T-helper 17 cell (primary cell): ENCODE data around the gene INSIG1. TPM values are rescaled to one million over a fixed set of nuclear protein-coding genes. Genes with fewer than 3 reads are reported as not detected.
A peak's percentile ranks its signal among the peaks of the same experiment; 100 is the strongest.

Experiments used
- ATAC-seq: fragments of 150-1000 bp; cut with Tn5 transposase; 2 replicates; pipeline ENCODE4 v1.10.0; 2021; ENCODE audit warnings: mild to moderate bottlenecking, moderate library complexity
- DNase-seq, 3 donors: peaks; one replicate each; pipeline versions ENCODE4 v3.0.0 to v3.0.0-alpha.2; 2020 to 2021
- H3K9me3 ChIP-seq: one replicate; pipeline ENCODE4 v1.7.0; 2013; ENCODE audit warnings: low read length, mild to moderate bottlenecking; ENCODE audit not compliant: control insufficient read depth, poor library complexity, severe bottlenecking
- H3K27ac Mint-ChIP-seq: one replicate; pipeline ENCODE4 v1.8.0; 2022; ENCODE audit warnings: mild to moderate bottlenecking, moderate library complexity, mixed read lengths
- H3K27me3 Mint-ChIP-seq: one replicate; pipeline ENCODE4 v1.8.0; 2022; ENCODE audit warnings: mixed read lengths
- H3K36me3 Mint-ChIP-seq: one replicate; pipeline ENCODE4 v1.8.0; 2022; ENCODE audit warnings: low read depth, mixed read lengths
- H3K4me1 Mint-ChIP-seq: one replicate; pipeline ENCODE4 v1.8.0; 2022; ENCODE audit warnings: mild to moderate bottlenecking, mixed read lengths
- H3K4me3 Mint-ChIP-seq: one replicate; pipeline ENCODE4 v1.8.0; 2022; ENCODE audit warnings: mild to moderate bottlenecking, moderate library complexity, mixed read lengths
- total RNA-seq, 4 donors: library from RNA in 2 of 4; stranded (reverse) in 2 of 4; gene quantifications; one replicate each; pipeline ENCODE4 v1.2.3 and lab custom pipeline; 2022 to 2026

INSIG1 gene
- total RNA-seq, 2 donors from 2014 or later = 53.3 to 55.1 TPM

- peaks cover 3% of the 10 kb centered on the region for H3K36me3 Mint-ChIP-seq
- DNase-seq (no peak), ATAC-seq (no peak)
- peaks cover 26% of the 10 kb centered on the region for H3K4me1 Mint-ChIP-seq
- no peak overlapping the region for H3K4me3 Mint-ChIP-seq
- H3K9me3 ChIP-seq = no peaks in the 10 kb centered on the region
- H3K27ac Mint-ChIP-seq = no peak overlapping the region
- H3K27me3 Mint-ChIP-seq = peaks cover 15% of the 10 kb centered on the region
These were observed 3.8 kb upstream of the INSIG1 start for GRCh38 chr7:155293721-155294510.

- DNase-seq = no peak
- no peak overlapping the region for H3K27ac Mint-ChIP-seq
- no peaks in the 10 kb centered on the region for H3K9me3 ChIP-seq
- peaks cover 29% of the 10 kb centered on the region for H3K4me1 Mint-ChIP-seq
- no peak overlapping the region for H3K4me3 Mint-ChIP-seq
- peaks cover 15% of the 10 kb centered on the region for H3K27me3 Mint-ChIP-seq
- ATAC-seq = no peak
- peaks cover 3% of the 10 kb centered on the region for H3K36me3 Mint-ChIP-seq
These were observed 3.2 kb upstream of the INSIG1 start for GRCh38 chr7:155294511-155294778.

- ATAC-seq = no peak
- no peaks in the 10 kb centered on the region for H3K9me3 ChIP-seq
- Mint-ChIP-seq H3K27ac (peak overlapping the region; percentile 91), H3K4me1 (peaks cover 34% of the 10 kb centered on the region), H3K4me3 (no peak overlapping the region), H3K36me3 (peaks cover 3% of the 10 kb centered on the region), H3K27me3 (peaks cover 15% of the 10 kb centered on the region)
- DNase-seq = no peak
These were observed 2.2 kb upstream of the INSIG1 start for GRCh38 chr7:155295511-155295910.

- Mint-ChIP-seq H3K36me3 (peaks cover 3% of the 10 kb centered on the region), H3K4me1 (peaks cover 33% of the 10 kb centered on the region), H3K27me3 (peaks cover 9% of the 10 kb centered on the region), H3K4me3 (peak overlapping the region; percentile 83), H3K27ac (peak overlapping the region; percentile 91)
- DNase-seq (no peak), ATAC-seq (no peak)
- no peaks in the 10 kb centered on the region for H3K9me3 ChIP-seq
These were observed 1.5 kb upstream of the INSIG1 start for GRCh38 chr7:155296006-155296787.

- DNase-seq = peak; percentile 68 to 80 (median 77)
- Mint-ChIP-seq H3K27ac (peak overlapping the region; percentile 91), H3K36me3 (peaks cover 3% of the 10 kb centered on the region), H3K4me3 (peak overlapping the region; percentile 83), H3K4me1 (peaks cover 31% of the 10 kb centered on the region), H3K27me3 (peaks cover 5% of the 10 kb centered on the region)
- peak; percentile 54 for ATAC-seq
- no peaks in the 10 kb centered on the region for H3K9me3 ChIP-seq
These were observed 726 bp upstream of the INSIG1 start for GRCh38 chr7:155296788-155297516.

GRCh38 chr7:155298288-155298833, 683 bp downstream of the INSIG1 start:
- ATAC-seq (no peak), DNase-seq (peak in 2 of 3 donors; percentile 13 to 16)
- no peaks in the 10 kb centered on the region for H3K27me3 Mint-ChIP-seq
- H3K4me3 Mint-ChIP-seq = peak overlapping the region; percentile 92
- peaks cover 28% of the 10 kb centered on the region for H3K4me1 Mint-ChIP-seq
- peak overlapping the region; percentile 97 for H3K27ac Mint-ChIP-seq
- H3K9me3 ChIP-seq = no peaks in the 10 kb centered on the region
- H3K36me3 Mint-ChIP-seq = no peaks in the 10 kb centered on the region

GRCh38 chr7:155298834-155299534, 1.3 kb downstream of the INSIG1 start:
- Mint-ChIP-seq H3K36me3 (no peaks in the 10 kb centered on the region), H3K4me3 (peak overlapping the region; percentile 92), H3K27ac (peak overlapping the region; percentile 97), H3K27me3 (no peaks in the 10 kb centered on the region), H3K4me1 (peaks cover 28% of the 10 kb centered on the region)
- ATAC-seq = peak; percentile 76
- no peaks in the 10 kb centered on the region for H3K9me3 ChIP-seq
- peak; percentile 89 to 95 (median 93) for DNase-seq

GRCh38 chr7:155299535-155300202, 2.0 kb downstream of the INSIG1 start:
- H3K4me3 Mint-ChIP-seq = peak overlapping the region; percentile 92
- no peaks in the 10 kb centered on the region for H3K36me3 Mint-ChIP-seq
- peaks cover 28% of the 10 kb centered on the region for H3K4me1 Mint-ChIP-seq
- H3K27me3 Mint-ChIP-seq = no peaks in the 10 kb centered on the region
- peak; percentile 0 for ATAC-seq
- DNase-seq = peak in 1 of 3 donors; percentile 12
- H3K27ac Mint-ChIP-seq = peak overlapping the region; percentile 97
- H3K9me3 ChIP-seq = no peaks in the 10 kb centered on the region

- Mint-ChIP-seq H3K36me3 (peaks cover 3% of the 10 kb centered on the region), H3K27ac (peak overlapping the region; percentile 97), H3K4me3 (peak overlapping the region; percentile 67), H3K4me1 (peaks cover 26% of the 10 kb centered on the region), H3K27me3 (no peaks in the 10 kb centered on the region)
- ATAC-seq = no peak
- no peak for DNase-seq
- H3K9me3 ChIP-seq = no peaks in the 10 kb centered on the region
These were observed 3.2 kb downstream of the INSIG1 start for GRCh38 chr7:155300641-155301452.

GRCh38 chr7:155303039-155303593, 5.4 kb downstream of the INSIG1 start:
- no peak for DNase-seq
- ATAC-seq = no peak
- Mint-ChIP-seq H3K27me3 (no peaks in the 10 kb centered on the region), H3K4me1 (peaks cover 21% of the 10 kb centered on the region), H3K27ac (peak overlapping the region; percentile 29), H3K4me3 (no peak overlapping the region), H3K36me3 (peaks cover 3% of the 10 kb centered on the region)
- H3K9me3 ChIP-seq = no peaks in the 10 kb centered on the region

GRCh38 chr7:155303897-155304296, 6.2 kb downstream of the INSIG1 start:
- H3K27ac Mint-ChIP-seq = peak overlapping the region; percentile 27
- peaks cover 16% of the 10 kb centered on the region for H3K4me1 Mint-ChIP-seq
- no peak overlapping the region for H3K4me3 Mint-ChIP-seq
- peaks cover 3% of the 10 kb centered on the region for H3K36me3 Mint-ChIP-seq
- H3K9me3 ChIP-seq = no peaks in the 10 kb centered on the region
- DNase-seq (no peak), ATAC-seq (no peak)
- no peaks in the 10 kb centered on the region for H3K27me3 Mint-ChIP-seq
